ENCODE results near the gene TP73. TPM values are rescaled to one million over a fixed set of nuclear protein-coding genes. Genes with fewer than 3 reads are reported as not detected.

The TP73 gene
- total RNA-seq, 1 donor from 2014 or later = 0.05 TPM

GRCh38 chr1:3638676-3639075 lies 13.6 kb upstream of the TP73 start:
- H3K4me1 ChIP-seq = no peaks in the 10 kb centered on the region
- no peak overlapping the region for H3K27ac ChIP-seq (replicated peaks)
- intact Hi-C loops (cut with micrococcal nuclease) = no loop called here
- H3K27me3 ChIP-seq (ENCODE audit: low read depth) = no peaks in the 10 kb centered on the region
- peak; percentile 2 for DNase-seq
- no peak for TF ChIP-seq CTCF (IDR thresholded peaks at IDR 0.05; ENCODE audit: borderline replicate concordance)
- no peak overlapping the region for H3K4me3 ChIP-seq
- H3K36me3 ChIP-seq = peaks cover 86% of the 10 kb centered on the region
- H3K9me3 ChIP-seq (replicated peaks) = no peaks in the 10 kb centered on the region

- no peak for DNase-seq
- no peak overlapping the region for H3K4me3 ChIP-seq
- H3K36me3 ChIP-seq = peaks cover 80% of the 10 kb centered on the region
- H3K27me3 ChIP-seq (ENCODE audit: low read depth) = no peaks in the 10 kb centered on the region
- no peak overlapping the region for H3K27ac ChIP-seq (replicated peaks)
- TF ChIP-seq CTCF (IDR thresholded peaks at IDR 0.05; ENCODE audit: borderline replicate concordance) = no peak
- H3K4me1 ChIP-seq = no peaks in the 10 kb centered on the region
- intact Hi-C loops (cut with micrococcal nuclease) = no loop called here
- no peaks in the 10 kb centered on the region for H3K9me3 ChIP-seq (replicated peaks)
Observed at GRCh38 chr1:3639397-3639911, 12.9 kb upstream of the TP73 start.

- no peaks in the 10 kb centered on the region for H3K27me3 ChIP-seq (ENCODE audit: low read depth)
- peak; percentile 4 for DNase-seq
- no peak for TF ChIP-seq CTCF (IDR thresholded peaks at IDR 0.05; ENCODE audit: borderline replicate concordance)
- H3K4me1 ChIP-seq = no peaks in the 10 kb centered on the region
- no peak overlapping the region for H3K4me3 ChIP-seq
- H3K27ac ChIP-seq (replicated peaks) = no peak overlapping the region
- no peaks in the 10 kb centered on the region for H3K9me3 ChIP-seq (replicated peaks)
- intact Hi-C loops (cut with micrococcal nuclease) = no loop called here
- H3K36me3 ChIP-seq = peaks cover 79% of the 10 kb centered on the region
Observed at GRCh38 chr1:3640121-3640837, 12.0 kb upstream of the TP73 start.

- Histone ChIP-seq H3K4me1 (no peaks in the 10 kb centered on the region), H3K36me3 (peaks cover 79% of the 10 kb centered on the region), H3K9me3 (replicated peaks) (no peaks in the 10 kb centered on the region), H3K27me3 (ENCODE audit: low read depth) (no peaks in the 10 kb centered on the region), H3K4me3 (no peak overlapping the region), H3K27ac (replicated peaks) (no peak overlapping the region)
- intact Hi-C loops (cut with micrococcal nuclease) = no loop called here
- TF ChIP-seq CTCF (IDR thresholded peaks at IDR 0.05; ENCODE audit: borderline replicate concordance) = no peak
- no peak for DNase-seq
Observed at GRCh38 chr1:3641046-3641760, 11.1 kb upstream of the TP73 start.

- Histone ChIP-seq H3K27ac (replicated peaks) (no peak overlapping the region), H3K9me3 (replicated peaks) (no peaks in the 10 kb centered on the region), H3K27me3 (ENCODE audit: low read depth) (no peaks in the 10 kb centered on the region), H3K4me3 (no peak overlapping the region), H3K4me1 (no peaks in the 10 kb centered on the region), H3K36me3 (peaks cover 79% of the 10 kb centered on the region)
- no peak for TF ChIP-seq CTCF (IDR thresholded peaks at IDR 0.05; ENCODE audit: borderline replicate concordance)
- intact Hi-C loops (cut with micrococcal nuclease) = no loop called here
- DNase-seq = no peak
Observed at GRCh38 chr1:3641816-3642215, 10.5 kb upstream of the TP73 start.

All from left ventricle myocardium inferior (tissue), 1 donor.